HAP-1 (cell line): ENCODE measurements around the gene ZSCAN20.

ENCODE experiments used
- DNase-seq, 2 experiments: peaks; one replicate each; pipeline ENCODE4 v3.0.0-alpha.2; 2016 to 2020; ENCODE audit warnings: low spot score in 2 of 2
- H3K27me3 ChIP-seq: fragments of 250-450 bp; sonication (Bioruptor Pico); 2 replicates; pipeline ENCODE4 v1.5.1; 2020; ENCODE audit warnings: low read depth, mild to moderate bottlenecking, moderate library complexity
- H3K36me3 ChIP-seq: fragments of 250-450 bp; sonication (Bioruptor Pico); replicated peaks from 2 replicates; pipeline ENCODE4 v1.5.1; 2020; ENCODE audit warnings: mild to moderate bottlenecking
- H3K4me1 ChIP-seq: fragments of 250-450 bp; sonication (Bioruptor Pico); 2 replicates; pipeline ENCODE4 v1.5.1; 2020; ENCODE audit warnings: mild to moderate bottlenecking
- H3K4me3 ChIP-seq: fragments of 250-450 bp; sonication (Bioruptor Pico); 2 replicates; pipeline ENCODE4 v1.5.1; 2020; ENCODE audit warnings: mild to moderate bottlenecking, moderate library complexity
- H3K9me3 ChIP-seq: fragments of 250-450 bp; sonication (Bioruptor Pico); 2 replicates; pipeline ENCODE4 v1.5.1; 2020; ENCODE audit warnings: mild to moderate bottlenecking, moderate library complexity
- in situ Hi-C: fragments of 300-500 bp; cut with MboI; formaldehyde crosslinking; loops from 3 replicates; pipeline ENCODE4 v1.14.3; 2020; ENCODE audit warnings: low sequenced_read_pairs, inconsistent platforms, mixed read lengths

The ZSCAN20 gene

GRCh38 chr1:33472269-33472980, at the start of gene ZSCAN20:
TSS of gene ZSCAN20 (plus strand) at chr1:33472645. CDS start at chr1:33479289, 6,644 bp downstream.
- peak; percentile 95 to 98 for DNase-seq
- no peaks in the 10 kb centered on the region for H3K9me3 ChIP-seq
- in situ Hi-C loops, result no loop called here
- H3K36me3 ChIP-seq, result no peaks in the 10 kb centered on the region
- no peaks in the 10 kb centered on the region for H3K27me3 ChIP-seq
- peaks cover 17% of the 10 kb centered on the region for H3K4me1 ChIP-seq
- peak within 1 kb of the TSS; percentile 49 for H3K4me3 ChIP-seq

DNA sequence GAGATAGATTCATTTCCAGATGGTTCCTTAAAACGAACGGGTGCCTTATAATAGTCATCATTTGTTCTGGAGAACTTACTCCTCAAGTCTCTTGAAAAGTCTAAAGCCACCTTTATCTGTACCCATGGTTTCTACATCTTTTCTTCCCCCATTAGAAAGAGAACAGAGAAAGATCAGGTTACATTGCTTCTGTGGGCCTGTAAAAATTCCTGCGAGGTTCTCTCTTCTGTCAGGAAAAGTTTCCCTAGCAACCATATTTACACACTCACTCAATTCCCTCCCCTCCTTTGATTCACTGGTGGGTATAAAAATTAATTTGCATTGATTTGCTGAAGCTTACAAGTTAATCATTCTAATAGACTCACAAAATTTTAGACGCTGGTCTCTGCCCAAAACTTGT, 48.2 kb upstream of the ZSCAN20 start:
- no peaks in the 10 kb centered on the region for H3K9me3 ChIP-seq
- in situ Hi-C loops, result no loop called here
- H3K4me3 ChIP-seq, result no peak overlapping the region
- H3K36me3 ChIP-seq, result no peaks in the 10 kb centered on the region
- H3K4me1 ChIP-seq, result peaks cover 8% of the 10 kb centered on the region
- no peaks in the 10 kb centered on the region for H3K27me3 ChIP-seq
- peak; percentile 30 to 89 for DNase-seq

DNA sequence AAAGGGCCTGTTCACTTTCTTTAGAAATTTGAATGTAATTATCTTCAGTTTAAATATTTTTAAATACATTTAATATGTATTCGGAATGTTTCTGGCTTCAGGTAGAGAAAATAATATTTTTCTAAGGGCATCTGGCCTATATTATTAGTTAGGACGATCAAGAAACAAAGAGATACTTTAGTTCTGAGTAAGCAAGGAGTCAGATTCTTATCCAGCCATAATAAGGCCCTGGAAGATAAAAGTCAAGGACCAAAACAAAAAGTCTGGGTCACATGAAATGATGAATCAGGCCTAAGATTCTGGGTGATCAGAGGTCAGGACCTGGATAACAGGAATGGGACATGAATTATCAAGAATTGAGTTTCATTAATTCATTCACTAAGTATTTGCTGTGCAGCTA, 47.8 kb upstream of the ZSCAN20 start:
- peaks cover 12% of the 10 kb centered on the region for H3K4me1 ChIP-seq
- no peak for DNase-seq
- in situ Hi-C loops, result no loop called here
- no peak overlapping the region for H3K4me3 ChIP-seq
- H3K27me3 ChIP-seq, result no peaks in the 10 kb centered on the region
- no peaks in the 10 kb centered on the region for H3K9me3 ChIP-seq
- H3K36me3 ChIP-seq, result no peaks in the 10 kb centered on the region

- H3K4me1 ChIP-seq, result peaks cover 14% of the 10 kb centered on the region
- in situ Hi-C loops, result no loop called here
- no peak overlapping the region for H3K4me3 ChIP-seq
- no peaks in the 10 kb centered on the region for H3K36me3 ChIP-seq
- H3K9me3 ChIP-seq, result no peaks in the 10 kb centered on the region
- no peaks in the 10 kb centered on the region for H3K27me3 ChIP-seq
- no peak for DNase-seq
Measured at GRCh38 chr1:33425900-33426299, 46.5 kb upstream of the ZSCAN20 start.

- in situ Hi-C loops, result no loop called here
- no peaks in the 10 kb centered on the region for H3K27me3 ChIP-seq
- H3K4me1 ChIP-seq, result peaks cover 14% of the 10 kb centered on the region
- no peak for DNase-seq
- no peaks in the 10 kb centered on the region for H3K36me3 ChIP-seq
- H3K9me3 ChIP-seq, result no peaks in the 10 kb centered on the region
- H3K4me3 ChIP-seq, result no peak overlapping the region
Measured at GRCh38 chr1:33426916-33427315, 45.5 kb upstream of the ZSCAN20 start.

DNA sequence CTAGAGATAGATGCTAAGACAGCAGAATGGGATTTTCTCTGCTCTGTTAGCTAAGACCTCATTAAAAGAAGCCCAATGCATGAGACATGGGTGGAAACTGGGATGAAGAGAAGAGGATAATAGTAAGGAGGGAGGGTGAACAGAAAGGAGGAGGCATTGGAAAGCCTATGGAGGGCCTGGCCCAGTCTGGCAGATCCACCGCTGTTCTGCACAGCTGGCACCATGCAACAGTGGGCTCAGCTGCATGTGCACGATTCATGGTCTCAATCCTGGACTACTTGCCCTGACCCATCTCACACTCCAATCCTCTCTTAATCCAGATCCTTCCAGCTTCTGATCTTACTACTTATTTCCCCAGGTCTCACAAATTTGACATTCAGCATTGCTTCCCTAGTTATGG, 43.8 kb upstream of the ZSCAN20 start:
- H3K4me1 ChIP-seq, result peaks cover 14% of the 10 kb centered on the region
- no peaks in the 10 kb centered on the region for H3K36me3 ChIP-seq
- H3K9me3 ChIP-seq, result no peaks in the 10 kb centered on the region
- no peak overlapping the region for H3K4me3 ChIP-seq
- in situ Hi-C loops, result no loop called here
- DNase-seq, result no peak
- no peaks in the 10 kb centered on the region for H3K27me3 ChIP-seq

DNA sequence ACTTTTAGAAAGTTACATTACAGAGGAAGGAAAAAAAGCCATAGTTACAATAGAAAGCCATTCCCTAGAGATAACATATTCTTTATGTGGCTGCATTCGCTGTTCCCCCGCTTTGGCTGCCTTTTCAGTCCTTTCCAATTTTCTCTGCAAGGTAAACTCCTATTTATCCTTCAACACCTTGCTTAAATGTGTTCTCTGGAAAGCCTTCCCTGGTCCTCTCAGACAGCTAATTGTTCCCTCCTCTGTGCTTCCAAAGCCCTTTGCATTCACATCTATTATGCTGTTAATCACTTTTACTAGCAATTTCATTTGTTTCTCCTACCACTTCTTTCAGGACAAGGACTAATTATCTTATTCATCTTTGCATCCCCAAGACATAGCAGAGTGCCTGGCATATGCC, 43.1 kb upstream of the ZSCAN20 start:
- Histone ChIP-seq H3K4me3 (no peak overlapping the region), H3K27me3 (no peaks in the 10 kb centered on the region), H3K9me3 (no peaks in the 10 kb centered on the region), H3K4me1 (peaks cover 13% of the 10 kb centered on the region), H3K36me3 (no peaks in the 10 kb centered on the region)
- peak; percentile 27 to 65 for DNase-seq
- in situ Hi-C loops, result no loop called here

DNA sequence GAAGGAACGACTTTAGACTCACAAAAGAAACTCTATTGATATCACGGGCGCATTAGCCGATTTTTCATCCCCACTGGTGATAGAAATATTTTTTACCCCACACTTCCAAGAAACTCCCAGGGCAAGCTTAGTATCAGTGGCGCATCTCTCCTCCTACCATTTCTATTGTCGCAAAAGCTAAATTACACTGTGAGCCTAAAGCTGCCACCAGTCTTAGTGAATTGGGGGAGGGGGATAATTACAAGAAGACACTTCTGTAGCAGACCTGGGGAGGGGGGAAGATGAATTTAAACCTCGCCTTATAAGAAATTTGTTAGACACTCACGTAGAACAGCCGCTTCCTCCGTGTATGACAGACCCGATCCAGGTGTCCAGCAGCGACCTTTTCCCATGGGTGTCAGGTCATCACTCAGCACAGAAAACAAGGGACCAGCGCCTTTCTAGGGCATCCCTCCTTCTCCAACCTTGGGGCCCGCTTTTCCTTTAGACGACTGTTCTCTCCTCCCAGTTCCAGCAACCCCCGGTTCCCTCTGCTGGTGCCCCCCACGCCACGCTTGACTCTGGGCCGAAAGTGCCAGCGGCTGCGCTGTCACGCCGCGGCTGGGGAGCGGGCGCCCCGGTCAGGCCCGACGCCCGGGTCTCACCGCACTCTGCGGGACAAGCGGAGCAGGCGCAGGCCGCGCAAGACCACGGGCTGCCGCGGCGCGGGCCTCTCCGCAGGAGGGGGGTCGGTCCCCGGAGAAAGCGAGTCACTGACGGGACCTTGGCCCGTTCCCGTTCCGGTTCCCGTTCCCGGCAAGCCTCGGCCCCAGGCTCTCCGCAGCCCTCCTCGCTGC, 42.4 kb upstream of the ZSCAN20 start:
- peak in 1 of 2 experiments; percentile 29 for DNase-seq
- no peaks in the 10 kb centered on the region for H3K36me3 ChIP-seq
- peaks cover 10% of the 10 kb centered on the region for H3K4me1 ChIP-seq
- in situ Hi-C loops, result no loop called here
- H3K27me3 ChIP-seq, result no peaks in the 10 kb centered on the region
- peak overlapping the region; percentile 36 for H3K4me3 ChIP-seq
- H3K9me3 ChIP-seq, result no peaks in the 10 kb centered on the region

- in situ Hi-C loops, result no loop called here
- Histone ChIP-seq H3K9me3 (no peaks in the 10 kb centered on the region), H3K27me3 (no peaks in the 10 kb centered on the region), H3K4me3 (peak within 1 kb of the TSS; percentile 36), H3K36me3 (no peaks in the 10 kb centered on the region), H3K4me1 (peaks cover 10% of the 10 kb centered on the region)
- DNase-seq, result peak; percentile 92 to 98
Measured at GRCh38 chr1:33430692-33431593, 41.5 kb upstream of the ZSCAN20 start, which contains the start of gene PHC2. TSS of gene PHC2 (minus strand) at chr1:33431095. CDS start at chr1:33375539, 55,556 bp downstream.

DNA sequence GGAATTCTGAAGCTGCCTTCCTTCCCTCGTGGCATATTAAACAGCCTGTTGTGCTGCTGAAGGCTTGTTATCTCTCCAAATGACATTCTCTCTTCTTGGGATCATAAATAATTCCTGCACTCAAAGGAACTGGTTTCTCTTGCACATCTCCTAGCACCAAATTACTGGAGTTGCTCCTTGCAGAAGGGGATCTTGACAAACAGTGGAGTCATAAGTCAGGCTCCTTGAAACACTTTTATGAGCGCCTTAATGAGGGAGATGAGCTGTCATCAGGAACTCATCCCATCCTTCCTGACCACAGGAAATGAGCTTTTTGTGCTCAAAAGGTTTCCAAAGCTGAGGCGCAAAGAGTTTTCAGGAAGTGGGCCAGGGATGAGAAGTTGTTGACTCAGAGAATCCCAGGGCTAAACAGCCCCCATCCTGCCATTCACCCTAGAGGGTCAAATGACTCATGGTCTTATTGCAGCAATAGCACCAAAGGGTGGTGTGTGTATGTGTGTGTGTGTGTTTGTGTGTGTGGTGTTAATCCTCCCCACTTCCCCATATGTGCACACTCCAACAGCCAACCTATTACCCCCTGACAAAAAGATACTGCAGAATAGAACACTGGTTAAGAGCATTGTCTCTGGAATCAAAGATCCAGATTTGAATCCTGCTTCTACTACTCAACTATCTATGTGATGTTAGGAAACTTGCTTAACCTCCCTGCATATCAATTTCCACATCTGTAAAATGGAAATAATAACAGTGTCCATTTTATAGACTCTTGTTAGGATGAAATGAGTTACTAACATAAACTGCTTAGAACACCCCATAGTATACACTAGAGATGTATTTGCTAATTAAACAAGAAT, 38.7 kb upstream of the ZSCAN20 start:
- Histone ChIP-seq H3K27me3 (no peaks in the 10 kb centered on the region), H3K4me1 (peaks cover 10% of the 10 kb centered on the region), H3K9me3 (no peaks in the 10 kb centered on the region), H3K4me3 (no peak overlapping the region), H3K36me3 (no peaks in the 10 kb centered on the region)
- DNase-seq, result no peak
- in situ Hi-C loops, result no loop called here

DNA sequence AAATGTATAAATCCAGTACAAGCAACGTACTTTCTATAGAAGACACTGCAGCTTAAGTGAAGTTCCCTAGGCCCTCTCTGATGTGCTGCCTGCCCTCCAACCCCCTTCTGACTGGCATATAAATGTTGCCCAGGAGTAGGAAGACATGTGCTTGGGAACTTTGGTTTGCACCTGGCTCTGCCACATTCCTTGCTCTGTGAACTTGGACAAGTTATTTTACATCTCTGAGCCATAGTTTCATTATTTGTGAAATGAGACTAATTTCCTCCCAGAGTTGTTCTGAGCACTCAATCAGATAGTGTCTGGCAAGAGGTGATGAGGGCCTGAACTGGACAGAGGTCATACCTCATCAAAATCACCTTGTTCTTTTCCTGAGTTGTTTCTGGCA, 38.1 kb upstream of the ZSCAN20 start:
- Histone ChIP-seq H3K36me3 (no peaks in the 10 kb centered on the region), H3K4me3 (no peak overlapping the region), H3K27me3 (no peaks in the 10 kb centered on the region), H3K9me3 (no peaks in the 10 kb centered on the region), H3K4me1 (peaks cover 4% of the 10 kb centered on the region)
- in situ Hi-C loops, result no loop called here
- no peak for DNase-seq

DNA sequence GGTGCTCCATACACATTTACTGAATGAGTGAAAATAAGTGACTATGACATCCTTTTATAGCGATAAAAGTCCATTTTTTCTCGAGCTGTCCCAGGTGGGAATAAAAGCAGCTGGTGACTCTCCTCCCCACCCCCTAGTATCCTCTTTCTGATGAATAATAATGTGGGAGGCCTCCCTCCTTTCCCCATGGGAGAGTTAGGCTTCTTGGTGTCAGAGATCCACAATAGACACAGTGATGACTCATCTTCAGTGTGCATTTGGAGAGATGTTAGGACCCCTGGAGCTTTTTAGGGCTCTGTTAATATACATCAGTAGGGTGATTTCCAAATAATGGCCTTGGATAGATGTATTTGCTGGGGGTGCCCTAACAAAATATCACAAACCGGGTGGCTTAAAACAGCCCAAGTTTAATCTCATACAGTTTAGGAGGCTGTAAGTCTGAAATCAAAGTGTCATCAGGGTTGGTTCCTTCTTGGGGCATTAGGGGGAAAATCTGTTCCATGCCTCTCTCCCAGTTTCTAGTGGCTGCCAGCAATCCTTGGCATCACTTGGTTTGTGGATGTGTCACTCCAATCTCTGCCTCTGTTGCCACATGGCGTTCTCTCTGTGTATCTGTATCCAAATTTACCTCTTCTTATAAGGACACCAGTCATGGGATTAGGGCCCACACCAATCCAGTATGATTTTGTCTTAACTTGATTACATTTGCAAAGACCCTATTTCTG, 37.2 kb upstream of the ZSCAN20 start:
- DNase-seq, result no peak
- H3K4me1 ChIP-seq, result no peaks in the 10 kb centered on the region; the same call in 1 of the 2 replicates
- no peak overlapping the region for H3K4me3 ChIP-seq
- in situ Hi-C loops, result no loop called here
- no peaks in the 10 kb centered on the region for H3K9me3 ChIP-seq
- H3K27me3 ChIP-seq, result no peaks in the 10 kb centered on the region
- no peaks in the 10 kb centered on the region for H3K36me3 ChIP-seq
